Body of pancreas (tissue), 4 donors: ENCODE data around the gene NRDE2. TPM values are rescaled to one million over a fixed set of nuclear protein-coding genes. Genes with fewer than 3 reads are reported as not detected.
"Not testable (repeated sequence)": the region's sequence is repeated elsewhere in the genome, so short reads cannot be mapped to it uniquely, and the experiment has no call there.

Source experiments
- ATAC-seq: fragments of 150-250 bp; one replicate; pipeline ENCODE4 v1.9.1; 2016
- DNase-seq, 4 donors: peaks; one replicate each; pipeline ENCODE4 v3.0.0-alpha.2; 2019
- H3K27ac ChIP-seq, 4 donors: fragments of 200-600 bp; sonication (generic); 1 replicate in 3 of 4; 2 replicates in 1 of 4; pipeline versions ENCODE4 v1.5.1 to v1.6.1; 2016 to 2019; ENCODE audit warnings: mild to moderate bottlenecking in 1 of 4, mixed read lengths in 1 of 4, moderate library complexity in 1 of 4
- H3K27me3 ChIP-seq, 2 donors: fragments of 200-600 bp; sonication (generic); one replicate each; pipeline ENCODE4 v1.6.0; 2016; ENCODE audit warnings: mild to moderate bottlenecking in 1 of 2
- H3K36me3 ChIP-seq, 2 donors: fragments of 200-600 bp; sonication (generic); replicated peaks in 1 of 2; 2 replicates each; pipeline ENCODE4 v1.5.1; 2016; ENCODE audit warnings: low read depth in 2 of 2; ENCODE audit not compliant: insufficient read depth in 1 of 2
- H3K4me1 ChIP-seq: fragments of 200-600 bp; sonication (generic); one replicate; pipeline ENCODE4 v1.6.0; 2016
- H3K4me3 ChIP-seq, 2 donors: fragments of 200-600 bp; sonication (generic); 1 replicate in 1 of 2; 2 replicates in 1 of 2; pipeline ENCODE4 v1.5.1; 2016 to 2019
- H3K9me3 ChIP-seq, 3 donors: fragments of 200-600 bp; sonication (generic); 1 replicate in 2 of 3; 2 replicates in 1 of 3; pipeline ENCODE4 v1.5.1; 2016
- POLR2A ChIP-seq, 3 donors: fragments of 450-650 bp; IDR thresholded peaks; one replicate each; pipeline ENCODE4 v1.6.1; 2016; ENCODE audit warnings: antibody characterized with exemption in 3 of 3, mild to moderate bottlenecking in 2 of 3
- WGBS, 2 donors: methylation state at CpG; one replicate each; pipeline ENCODE4 v1.1.5; 2017; 5-methylcytosine and 5-hydroxymethylcytosine counted together
- intact Hi-C: fragments of 100-400 bp; cut with DNase I; formaldehyde crosslinking; loops from one replicate; pipeline ENCODE4 v1.15.1; 2023
- total RNA-seq, 2 donors: library from RNA; depleted of rRNA; stranded (reverse); fragments of >200 nt; gene quantifications; one replicate each; pipeline ENCODE4 v1.1.0, GENCODE V29; 2016
- TF ChIP-seq, protein P1 (sequence below), 7 experiments: fragments of 450-650 bp in 4 of 7; fragments of 200-600 bp in 3 of 7; sonication (generic) in 3 of 7; IDR thresholded peaks; one replicate each; pipeline ENCODE4 v1.5.1; 2016 to 2019; ENCODE audit warnings: antibody characterized with exemption in 7 of 7

Gene NRDE2
- total RNA-seq, 2 donors from 2014 or later, result 11.7 to 65.6 TPM

GRCh38 chr14:90344331-90345238 is 12.8 kb upstream of the NRDE2 start:
- no peak for TF ChIP-seq POLR2A (IDR thresholded peaks at IDR 0.05)
- TF ChIP-seq, protein P1, sequence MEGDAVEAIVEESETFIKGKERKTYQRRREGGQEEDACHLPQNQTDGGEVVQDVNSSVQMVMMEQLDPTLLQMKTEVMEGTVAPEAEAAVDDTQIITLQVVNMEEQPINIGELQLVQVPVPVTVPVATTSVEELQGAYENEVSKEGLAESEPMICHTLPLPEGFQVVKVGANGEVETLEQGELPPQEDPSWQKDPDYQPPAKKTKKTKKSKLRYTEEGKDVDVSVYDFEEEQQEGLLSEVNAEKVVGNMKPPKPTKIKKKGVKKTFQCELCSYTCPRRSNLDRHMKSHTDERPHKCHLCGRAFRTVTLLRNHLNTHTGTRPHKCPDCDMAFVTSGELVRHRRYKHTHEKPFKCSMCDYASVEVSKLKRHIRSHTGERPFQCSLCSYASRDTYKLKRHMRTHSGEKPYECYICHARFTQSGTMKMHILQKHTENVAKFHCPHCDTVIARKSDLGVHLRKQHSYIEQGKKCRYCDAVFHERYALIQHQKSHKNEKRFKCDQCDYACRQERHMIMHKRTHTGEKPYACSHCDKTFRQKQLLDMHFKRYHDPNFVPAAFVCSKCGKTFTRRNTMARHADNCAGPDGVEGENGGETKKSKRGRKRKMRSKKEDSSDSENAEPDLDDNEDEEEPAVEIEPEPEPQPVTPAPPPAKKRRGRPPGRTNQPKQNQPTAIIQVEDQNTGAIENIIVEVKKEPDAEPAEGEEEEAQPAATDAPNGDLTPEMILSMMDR (IDR thresholded peaks at IDR 0.05), result no peak
- no peaks in the 10 kb centered on the region for H3K4me1 ChIP-seq
- H3K27ac ChIP-seq, result no peak overlapping the region
- WGBS, 2 donors, result 44 to 47% methylated on average over 10 of the region's 10 CpGs
- H3K27me3 ChIP-seq, result no peaks in the 10 kb centered on the region
- H3K36me3 ChIP-seq, result no peaks in the 10 kb centered on the region
- ATAC-seq (no peak), DNase-seq (no peak)
- no peaks in the 10 kb centered on the region for H3K9me3 ChIP-seq
- intact Hi-C loops, result no loop called here
- H3K4me3 ChIP-seq, result no peak overlapping the region

GRCh38 chr14:90342327-90342726 is 10.6 kb upstream of the NRDE2 start:
- Histone ChIP-seq H3K27me3 (peaks cover 0 to 5% of the 10 kb centered on the region in 2 donors), H3K4me3 (no peak overlapping the region), H3K36me3 (no peaks in the 10 kb centered on the region), H3K4me1 (peaks cover 2% of the 10 kb centered on the region), H3K9me3 (no peaks in the 10 kb centered on the region), H3K27ac (no peak overlapping the region)
- no peak for ATAC-seq
- no peak for DNase-seq
- no peak for TF ChIP-seq POLR2A (IDR thresholded peaks at IDR 0.05)
- TF ChIP-seq, protein P1 (IDR thresholded peaks at IDR 0.05), result no peak
- 48% methylated on average over 4 of the region's 4 CpGs for WGBS, 2 donors
- intact Hi-C loops, result no loop called here

DNA sequence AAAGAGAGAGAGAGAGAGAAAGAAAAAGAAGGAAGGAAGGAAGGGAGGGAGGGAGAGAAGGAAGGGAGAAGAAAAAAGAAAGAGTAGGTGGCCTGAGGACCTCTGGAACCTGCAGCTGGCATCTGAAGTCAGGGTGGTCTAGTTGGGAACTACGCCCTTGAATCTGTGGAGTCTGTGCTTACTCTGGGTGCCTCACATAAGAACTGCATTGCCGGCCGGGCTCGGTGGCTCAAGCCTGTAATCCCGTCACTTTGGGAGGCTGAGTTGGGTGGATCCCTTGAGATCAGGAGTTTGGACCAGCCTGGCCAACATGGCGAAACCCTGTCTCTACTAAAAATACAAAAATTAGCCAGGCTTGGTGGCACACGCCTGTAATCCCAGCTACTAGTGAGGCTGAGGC is 10.0 kb upstream of the NRDE2 start:
- Histone ChIP-seq H3K27me3 (peaks cover 0 to 5% of the 10 kb centered on the region in 2 donors), H3K27ac (no peak overlapping the region), H3K4me1 (peaks cover 5% of the 10 kb centered on the region), H3K36me3 (no peaks in the 10 kb centered on the region), H3K9me3 (no peaks in the 10 kb centered on the region), H3K4me3 (no peak overlapping the region)
- no peak for ATAC-seq
- DNase-seq, result no peak
- intact Hi-C loops, result no loop called here
- TF ChIP-seq POLR2A (IDR thresholded peaks at IDR 0.05), result no peak
- TF ChIP-seq, protein P1 (IDR thresholded peaks at IDR 0.05), result no peak
- 81% methylated on average over 7 of the region's 7 CpGs for WGBS, 2 donors

- DNase-seq, intact Hi-C loops: not testable (repeated sequence)
These were observed 9.5 kb upstream of the NRDE2 start for GRCh38 chr14:90341232-90341631.

DNA sequence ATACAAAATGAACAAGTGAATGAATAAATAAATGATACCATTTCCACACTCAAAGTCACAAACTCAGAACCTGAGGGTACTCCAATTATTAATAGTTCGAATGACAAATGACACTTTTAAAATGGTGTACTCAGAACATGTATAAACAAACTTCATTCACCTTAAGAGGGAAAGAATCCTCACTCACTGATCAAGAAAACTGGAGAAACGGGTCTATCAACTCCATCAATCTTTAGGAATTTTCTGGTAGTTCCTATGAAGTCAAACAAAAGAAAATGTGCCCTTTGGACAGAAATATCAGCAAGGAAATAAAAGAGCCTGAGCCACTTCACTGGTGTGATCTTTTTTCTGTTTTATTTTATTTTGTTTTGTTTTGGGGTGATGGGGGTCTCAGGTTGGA is 5.2 kb upstream of the NRDE2 start:
- TF ChIP-seq POLR2A (IDR thresholded peaks at IDR 0.05), result no peak
- TF ChIP-seq, protein P1 (IDR thresholded peaks at IDR 0.05), result no peak
- ATAC-seq (peak; percentile 72), DNase-seq (no peak)
- intact Hi-C loops, result no loop called here
- Histone ChIP-seq H3K27me3 (peaks cover 0 to 5% of the 10 kb centered on the region in 2 donors), H3K4me1 (peaks cover 16% of the 10 kb centered on the region), H3K4me3 (no peak overlapping the region), H3K9me3 (no peaks in the 10 kb centered on the region), H3K36me3 (no peaks in the 10 kb centered on the region), H3K27ac (peak overlapping the region in 3 of 4 donors; percentile 29 to 64 (median 57))
- 13 to 19% methylated on average over 2 of the region's 2 CpGs for whole genome bisulfite sequencing, 2 donors

More at GRCh38 chr14:90341232-90341631, 9.5 kb upstream of the NRDE2 start:
- H3K9me3 ChIP-seq, H3K36me3 ChIP-seq, H3K27me3 ChIP-seq, ATAC-seq, H3K27ac ChIP-seq, H3K4me3 ChIP-seq: not testable (repeated sequence)
- peaks cover 10% of the 10 kb centered on the region for H3K4me1 ChIP-seq
- 69 to 79% methylated on average over 5 of the region's 5 CpGs for WGBS, 2 donors
